ENCODE measurements around the gene IQSEC1. TPM values are rescaled to one million over a fixed set of nuclear protein-coding genes. Genes with fewer than 3 reads are reported as not detected.
A peak's percentile ranks its signal among the peaks of the same experiment; 100 is the strongest.

IQSEC1 gene
- total RNA-seq, 1 donor: 22.1 TPM

DNA sequence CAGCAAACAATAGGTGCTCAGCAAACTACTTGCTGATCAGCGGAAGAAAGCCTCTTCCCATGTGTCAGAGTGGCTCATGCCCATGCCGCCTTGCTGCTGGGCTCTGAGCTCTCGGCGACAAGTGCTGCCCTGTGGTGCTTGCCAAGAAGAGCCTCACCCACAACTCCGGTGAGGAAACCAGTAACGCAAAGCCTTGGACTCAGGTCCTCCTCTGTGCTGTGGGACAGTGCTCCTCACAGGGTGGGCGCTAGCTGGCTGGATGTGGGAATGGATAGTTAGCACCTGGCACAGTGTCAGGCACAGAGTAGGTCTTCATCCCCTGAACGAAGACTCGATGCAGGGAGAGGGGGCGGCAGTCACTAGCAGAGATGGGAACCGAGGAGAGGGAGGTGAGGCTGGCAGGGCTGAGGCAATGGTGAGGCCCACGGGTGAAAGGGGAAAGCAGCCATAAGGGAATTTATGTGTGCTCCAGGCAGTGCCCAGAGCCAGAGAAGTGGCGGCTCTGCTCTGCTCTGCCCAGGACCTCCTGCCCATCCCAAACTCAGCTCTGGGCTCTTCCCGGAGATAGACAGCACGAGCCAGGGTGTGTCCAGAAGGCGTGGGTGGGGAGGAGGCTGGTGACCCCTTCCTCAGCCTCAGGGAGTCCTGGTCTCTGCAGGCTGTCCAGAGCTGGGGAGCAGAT lies 55.7 kb downstream of the IQSEC1 start:
- no peaks in the 10 kb centered on the region for H4K20me1 ChIP-seq (ENCODE audit: insufficient read depth, low read length)
- TF ChIP-seq, protein P1, sequence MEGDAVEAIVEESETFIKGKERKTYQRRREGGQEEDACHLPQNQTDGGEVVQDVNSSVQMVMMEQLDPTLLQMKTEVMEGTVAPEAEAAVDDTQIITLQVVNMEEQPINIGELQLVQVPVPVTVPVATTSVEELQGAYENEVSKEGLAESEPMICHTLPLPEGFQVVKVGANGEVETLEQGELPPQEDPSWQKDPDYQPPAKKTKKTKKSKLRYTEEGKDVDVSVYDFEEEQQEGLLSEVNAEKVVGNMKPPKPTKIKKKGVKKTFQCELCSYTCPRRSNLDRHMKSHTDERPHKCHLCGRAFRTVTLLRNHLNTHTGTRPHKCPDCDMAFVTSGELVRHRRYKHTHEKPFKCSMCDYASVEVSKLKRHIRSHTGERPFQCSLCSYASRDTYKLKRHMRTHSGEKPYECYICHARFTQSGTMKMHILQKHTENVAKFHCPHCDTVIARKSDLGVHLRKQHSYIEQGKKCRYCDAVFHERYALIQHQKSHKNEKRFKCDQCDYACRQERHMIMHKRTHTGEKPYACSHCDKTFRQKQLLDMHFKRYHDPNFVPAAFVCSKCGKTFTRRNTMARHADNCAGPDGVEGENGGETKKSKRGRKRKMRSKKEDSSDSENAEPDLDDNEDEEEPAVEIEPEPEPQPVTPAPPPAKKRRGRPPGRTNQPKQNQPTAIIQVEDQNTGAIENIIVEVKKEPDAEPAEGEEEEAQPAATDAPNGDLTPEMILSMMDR (IDR thresholded peaks at IDR 0.05; ENCODE audit: extremely low read depth, low read depth, low read length): no peak
- peaks cover 61% of the 10 kb centered on the region for H3K4me1 ChIP-seq (ENCODE audit: insufficient read depth, low read length)
- peak overlapping the region; percentile 33 for H3K27ac ChIP-seq (ENCODE audit: low read depth, low read length)
- no peaks in the 10 kb centered on the region for H3K79me2 ChIP-seq (ENCODE audit: insufficient read depth, low read length)
- no peaks in the 10 kb centered on the region for H3K9me3 ChIP-seq (ENCODE audit: low read depth, low read length)
- H2AFZ ChIP-seq (ENCODE audit: low read length): peak overlapping the region; percentile 10
- H3K4me3 ChIP-seq (ENCODE audit: insufficient read depth, low read length): peak overlapping the region; percentile 30
- DNase-seq (ENCODE audit: insufficient read length, low spot score, missing footprints): peak; percentile 77
- H3K4me2 ChIP-seq (ENCODE audit: insufficient read depth, low read length): peak overlapping the region; percentile 83
- no peaks in the 10 kb centered on the region for H3K27me3 ChIP-seq (ENCODE audit: insufficient read depth, low read length)
- no peaks in the 10 kb centered on the region for H3K36me3 ChIP-seq (ENCODE audit: insufficient read depth, low read length)

DNA sequence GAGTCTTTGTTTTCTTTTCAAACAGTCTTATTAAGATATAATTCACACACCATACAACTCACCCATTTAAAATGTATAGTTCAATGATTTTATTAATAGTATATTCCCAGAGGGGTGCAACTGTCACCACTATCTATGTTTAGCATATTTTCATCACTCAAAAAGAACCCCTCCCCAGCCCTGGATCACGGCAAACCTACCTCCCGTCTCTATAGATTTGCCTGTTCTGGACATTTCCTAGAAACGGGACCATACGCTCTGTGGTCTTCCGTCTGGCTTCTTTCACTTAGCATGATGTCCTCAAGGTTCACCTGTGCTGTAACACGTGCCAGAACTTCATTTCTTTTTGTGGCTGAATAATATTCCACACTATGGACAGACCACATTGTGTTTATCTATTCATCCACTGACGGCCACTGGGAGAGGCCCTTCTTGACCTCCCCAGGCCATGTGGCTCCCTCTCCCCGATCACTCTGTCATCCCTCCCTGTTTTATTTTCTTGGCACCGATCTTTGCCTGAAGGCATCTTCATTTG lies 56.4 kb downstream of the IQSEC1 start:
- no peak for DNase-seq (ENCODE audit: insufficient read length, low spot score, missing footprints)

DNA sequence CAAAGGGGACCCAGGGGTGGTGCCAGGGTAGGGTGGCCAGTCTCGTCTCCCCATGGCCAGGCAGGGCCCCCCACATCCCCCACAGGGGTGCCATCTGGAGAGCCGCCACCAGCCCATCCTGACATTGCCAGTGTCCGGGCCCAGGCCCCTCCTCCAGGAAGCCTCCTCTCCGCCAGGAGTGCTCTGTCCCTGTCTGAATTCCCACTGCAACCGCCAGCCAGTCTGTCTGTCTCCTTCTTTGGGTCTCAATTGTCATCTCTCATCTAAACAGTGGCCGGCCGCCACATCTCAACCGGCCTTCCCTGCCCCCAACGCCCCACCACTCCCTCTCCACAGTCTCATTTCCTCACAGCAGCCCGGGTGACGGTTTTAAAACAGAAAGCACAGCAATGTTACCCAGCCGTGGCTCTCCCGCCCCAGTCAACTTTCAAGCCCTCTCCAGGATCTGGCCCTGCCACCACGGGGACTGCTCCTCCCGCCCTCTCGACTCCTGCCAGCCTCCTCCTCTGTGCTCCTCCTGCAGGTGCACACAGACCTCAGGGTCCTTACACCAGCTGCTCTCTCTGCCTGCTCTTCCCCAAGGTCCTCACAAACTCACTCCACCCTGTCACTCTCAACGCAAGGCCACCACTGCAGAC lies 57.0 kb downstream of the IQSEC1 start:
- TF ChIP-seq, protein P1 (IDR thresholded peaks at IDR 0.05; ENCODE audit: extremely low read depth, low read depth, low read length): no peak
- DNase-seq (ENCODE audit: insufficient read length, low spot score, missing footprints): peak; percentile 73
- Histone ChIP-seq H3K4me2 (ENCODE audit: insufficient read depth, low read length) (peak overlapping the region; percentile 61), H3K27ac (ENCODE audit: low read depth, low read length) (no peak overlapping the region), H3K4me3 (ENCODE audit: insufficient read depth, low read length) (peak overlapping the region; percentile 52), H4K20me1 (ENCODE audit: insufficient read depth, low read length) (no peaks in the 10 kb centered on the region), H3K9me3 (ENCODE audit: low read depth, low read length) (no peaks in the 10 kb centered on the region), H3K36me3 (ENCODE audit: insufficient read depth, low read length) (no peaks in the 10 kb centered on the region), H3K4me1 (ENCODE audit: insufficient read depth, low read length) (peaks cover 53% of the 10 kb centered on the region), H2AFZ (ENCODE audit: low read length) (peak overlapping the region; percentile 76), H3K27me3 (ENCODE audit: insufficient read depth, low read length) (no peaks in the 10 kb centered on the region), H3K79me2 (ENCODE audit: insufficient read depth, low read length) (no peaks in the 10 kb centered on the region)

More for the DNA sequence above, 56.4 kb downstream of the IQSEC1 start:
- Histone ChIP-seq H3K9me3 (ENCODE audit: low read depth, low read length) (no peaks in the 10 kb centered on the region), H3K36me3 (ENCODE audit: insufficient read depth, low read length) (no peaks in the 10 kb centered on the region), H3K4me1 (ENCODE audit: insufficient read depth, low read length) (peaks cover 59% of the 10 kb centered on the region), H3K79me2 (ENCODE audit: insufficient read depth, low read length) (no peaks in the 10 kb centered on the region), H2AFZ (ENCODE audit: low read length) (peak overlapping the region; percentile 76), H4K20me1 (ENCODE audit: insufficient read depth, low read length) (no peaks in the 10 kb centered on the region), H3K27ac (ENCODE audit: low read depth, low read length) (no peak overlapping the region), H3K27me3 (ENCODE audit: insufficient read depth, low read length) (no peaks in the 10 kb centered on the region), H3K4me2 (ENCODE audit: insufficient read depth, low read length) (peak overlapping the region; percentile 61), H3K4me3 (ENCODE audit: insufficient read depth, low read length) (peak overlapping the region; percentile 52)
- TF ChIP-seq, protein P1 (IDR thresholded peaks at IDR 0.05; ENCODE audit: extremely low read depth, low read depth, low read length): no peak
